ENCODE data around the gene OSBPL3. TPM values are rescaled to one million over a fixed set of nuclear protein-coding genes. Genes with fewer than 3 reads are reported as not detected.

The OSBPL3 gene
- total RNA-seq, 1 donor from 2014 or later = 26.8 TPM

DNA sequence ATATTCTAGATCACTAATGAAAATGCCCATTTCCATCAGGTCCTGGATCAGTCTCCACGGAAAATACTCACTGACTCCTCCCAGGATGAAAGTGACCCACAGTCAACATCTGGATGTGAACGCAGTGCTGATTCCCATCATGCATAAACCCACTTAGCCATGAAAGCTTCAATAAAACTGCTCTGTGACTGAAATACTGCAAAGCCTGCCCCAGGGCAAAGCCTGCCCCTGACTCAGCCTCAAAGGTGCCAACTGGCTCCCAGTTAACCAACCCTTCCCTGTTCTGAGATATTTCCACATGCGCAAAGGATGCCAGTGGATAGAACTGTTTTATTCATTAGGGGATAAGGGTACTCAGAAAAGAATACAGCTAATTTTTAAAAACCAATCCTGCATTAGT lies 24.0 kb downstream of the OSBPL3 start:
- TF ChIP-seq, protein P1, sequence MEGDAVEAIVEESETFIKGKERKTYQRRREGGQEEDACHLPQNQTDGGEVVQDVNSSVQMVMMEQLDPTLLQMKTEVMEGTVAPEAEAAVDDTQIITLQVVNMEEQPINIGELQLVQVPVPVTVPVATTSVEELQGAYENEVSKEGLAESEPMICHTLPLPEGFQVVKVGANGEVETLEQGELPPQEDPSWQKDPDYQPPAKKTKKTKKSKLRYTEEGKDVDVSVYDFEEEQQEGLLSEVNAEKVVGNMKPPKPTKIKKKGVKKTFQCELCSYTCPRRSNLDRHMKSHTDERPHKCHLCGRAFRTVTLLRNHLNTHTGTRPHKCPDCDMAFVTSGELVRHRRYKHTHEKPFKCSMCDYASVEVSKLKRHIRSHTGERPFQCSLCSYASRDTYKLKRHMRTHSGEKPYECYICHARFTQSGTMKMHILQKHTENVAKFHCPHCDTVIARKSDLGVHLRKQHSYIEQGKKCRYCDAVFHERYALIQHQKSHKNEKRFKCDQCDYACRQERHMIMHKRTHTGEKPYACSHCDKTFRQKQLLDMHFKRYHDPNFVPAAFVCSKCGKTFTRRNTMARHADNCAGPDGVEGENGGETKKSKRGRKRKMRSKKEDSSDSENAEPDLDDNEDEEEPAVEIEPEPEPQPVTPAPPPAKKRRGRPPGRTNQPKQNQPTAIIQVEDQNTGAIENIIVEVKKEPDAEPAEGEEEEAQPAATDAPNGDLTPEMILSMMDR (conservative IDR thresholded peaks at IDR 0.05; ENCODE audit: low read depth, low read length) = no peak
- no peak overlapping the region for H3K4me3 ChIP-seq (ENCODE audit: low read depth, low read length)
- no peak for DNase-seq (ENCODE audit: low read depth)

DNA sequence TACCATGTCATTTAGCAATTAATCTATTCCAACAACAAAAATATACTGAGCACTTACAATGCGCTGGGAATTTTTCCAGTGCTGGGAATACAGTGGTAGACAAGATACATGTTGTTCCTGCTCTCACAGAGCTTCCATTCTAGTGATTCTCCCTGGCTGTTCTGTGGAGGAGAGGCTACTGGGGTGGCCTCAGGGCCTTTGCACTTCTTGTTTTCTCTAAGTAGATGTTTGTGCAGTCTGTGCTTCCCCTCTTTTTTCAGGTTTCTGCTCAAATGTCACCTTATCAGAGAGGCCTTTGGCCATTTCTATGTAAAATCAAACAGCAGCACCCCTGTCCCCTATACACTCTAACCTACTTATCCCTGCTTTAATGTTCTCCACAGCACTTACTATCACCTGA lies 24.7 kb downstream of the OSBPL3 start:
- no peak for DNase-seq (ENCODE audit: low read depth)
- TF ChIP-seq, protein P1 (conservative IDR thresholded peaks at IDR 0.05; ENCODE audit: low read depth, low read length) = no peak

DNA sequence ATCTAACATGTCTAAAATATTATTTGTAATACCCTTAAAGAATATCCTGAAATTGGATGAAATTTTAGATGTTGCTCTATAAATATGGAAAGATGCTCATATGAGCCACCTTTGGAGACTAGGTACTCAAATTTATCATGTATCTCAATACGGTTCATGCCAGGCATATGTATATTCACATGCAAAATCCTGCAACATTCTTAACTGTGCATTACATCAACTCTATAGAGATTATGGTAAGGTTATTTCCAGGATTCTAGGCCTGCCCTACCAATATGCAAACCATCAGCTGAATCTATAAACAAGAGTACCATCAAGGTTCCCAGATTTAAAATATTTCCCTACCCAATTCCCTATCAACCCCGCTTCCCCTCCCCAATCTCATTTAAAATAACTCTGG lies 27.5 kb downstream of the OSBPL3 start:
- DNase-seq (ENCODE audit: low read depth) = no peak
- TF ChIP-seq, protein P1 (conservative IDR thresholded peaks at IDR 0.05; ENCODE audit: low read depth, low read length) = no peak
- no peak overlapping the region for H3K4me3 ChIP-seq (ENCODE audit: low read depth, low read length)

More for the DNA sequence above, 24.7 kb downstream of the OSBPL3 start:
- no peak overlapping the region for H3K4me3 ChIP-seq (ENCODE audit: low read depth, low read length)

DNA sequence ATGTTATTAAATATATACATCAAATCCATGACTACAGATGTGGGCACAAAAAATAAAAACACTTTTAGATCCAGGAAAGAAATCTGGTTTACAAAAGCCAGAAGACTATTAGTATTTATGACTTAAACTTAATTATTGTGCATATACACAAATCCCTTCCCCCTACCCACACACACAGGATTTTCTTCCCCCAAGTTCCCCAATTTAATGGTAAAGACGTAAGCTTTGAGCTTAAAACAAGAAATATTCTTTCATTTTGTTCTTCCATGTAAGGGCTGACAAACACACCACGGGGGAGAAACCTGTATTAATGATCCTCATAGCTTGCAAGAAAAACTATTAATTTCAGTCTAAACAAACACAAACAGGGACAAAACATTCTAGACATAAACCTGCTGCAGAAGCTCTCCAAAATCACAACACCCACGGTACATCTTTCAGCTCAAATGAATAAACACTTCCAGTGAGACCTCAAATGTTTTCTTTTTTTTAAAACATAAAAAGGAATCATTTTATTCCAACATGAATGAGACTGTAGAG lies 28.5 kb downstream of the OSBPL3 start:
- TF ChIP-seq, protein P1 (conservative IDR thresholded peaks at IDR 0.05; ENCODE audit: low read depth, low read length) = no peak
- H3K4me3 ChIP-seq (ENCODE audit: low read depth, low read length) = no peak overlapping the region
- DNase-seq (ENCODE audit: low read depth) = no peak

DNA sequence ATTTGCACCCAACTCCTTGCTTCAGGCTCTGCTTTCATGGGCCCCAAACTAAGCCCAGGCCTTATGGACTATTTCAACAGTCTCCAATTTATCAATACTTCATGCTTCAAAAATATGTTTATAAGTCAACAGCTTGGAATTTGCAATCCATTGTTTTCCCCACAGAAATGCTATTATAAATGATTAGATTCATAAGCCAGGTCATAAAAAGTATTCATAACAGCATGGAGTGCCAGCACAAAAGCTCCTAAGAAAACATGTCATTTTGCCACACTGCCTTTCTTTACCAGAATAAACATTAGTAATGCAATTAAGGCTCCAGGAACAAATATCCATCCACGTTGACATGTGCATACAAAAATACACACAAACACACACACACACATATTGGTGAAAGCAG lies 30.1 kb downstream of the OSBPL3 start:
- no peak for DNase-seq (ENCODE audit: low read depth)
- H3K4me3 ChIP-seq (ENCODE audit: low read depth, low read length) = no peak overlapping the region
- TF ChIP-seq, protein P1 (conservative IDR thresholded peaks at IDR 0.05; ENCODE audit: low read depth, low read length) = no peak

DNA sequence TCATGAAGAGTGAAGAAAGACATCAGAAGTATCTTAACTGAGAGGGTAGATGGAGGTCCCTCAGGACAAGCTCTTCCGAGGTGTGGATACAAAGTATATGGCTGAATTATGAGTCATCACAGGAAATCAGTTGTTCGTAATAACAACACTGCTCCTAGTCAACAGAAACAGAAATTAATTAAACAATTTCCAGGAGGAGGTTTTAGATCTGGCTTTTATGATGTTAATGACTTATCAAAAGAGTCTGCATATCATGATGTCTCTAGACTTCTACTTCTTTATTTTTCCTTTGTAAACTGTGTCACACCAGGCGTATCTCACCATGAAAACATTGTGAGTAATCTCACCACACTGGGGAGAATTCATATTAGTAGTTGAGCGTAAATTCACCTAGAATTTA lies 31.2 kb downstream of the OSBPL3 start:
- no peak overlapping the region for H3K4me3 ChIP-seq (ENCODE audit: low read depth, low read length)
- no peak for DNase-seq (ENCODE audit: low read depth)
- TF ChIP-seq, protein P1 (conservative IDR thresholded peaks at IDR 0.05; ENCODE audit: low read depth, low read length) = no peak

DNA sequence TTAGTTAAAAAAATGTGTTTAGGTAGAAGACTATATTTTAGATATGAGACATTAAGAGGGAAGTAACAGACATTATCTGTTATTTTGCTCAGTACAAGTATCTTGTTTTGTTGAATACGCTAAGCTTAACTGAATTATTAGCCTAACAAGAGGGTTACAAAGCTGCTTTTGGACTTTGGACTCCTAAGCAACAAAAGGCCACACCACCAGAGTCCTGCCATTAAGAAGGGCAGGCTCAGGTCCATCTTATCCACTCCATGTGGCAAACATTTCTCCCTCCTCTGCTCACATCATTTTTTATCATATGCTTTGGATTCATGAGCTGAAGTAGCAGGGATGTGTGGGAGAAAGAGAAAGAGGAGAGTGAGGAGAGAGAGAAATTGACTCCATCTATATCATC lies 33.5 kb downstream of the OSBPL3 start:
- H3K4me3 ChIP-seq (ENCODE audit: low read depth, low read length) = no peak overlapping the region
- TF ChIP-seq, protein P1 (conservative IDR thresholded peaks at IDR 0.05; ENCODE audit: low read depth, low read length) = no peak
- DNase-seq (ENCODE audit: low read depth) = no peak

All from epithelial cell of proximal tubule (primary cell).